CD4-positive, alpha-beta memory T cell (primary cell): ENCODE results near the gene FAAP20. TPM values are rescaled to one million over a fixed set of nuclear protein-coding genes. Genes with fewer than 3 reads are reported as not detected.

Experiments
- CTCF ChIA-PET: fragments of 350-600 bp; sonication (Branson Sonifier 250); formaldehyde crosslinking; loops from one replicate; lab custom pipeline; 2021; ENCODE audit warnings: inconsistent platforms; ENCODE audit not compliant: partially characterized antibody; lab: Charles Lee
- POLR2A ChIA-PET: fragments of 350-600 bp; sonication (Branson Sonifier 250); formaldehyde crosslinking; loops from one replicate; lab custom pipeline; 2021; ENCODE audit not compliant: partially characterized antibody; lab: Charles Lee
- DNase-seq, 5 donors: peaks; one replicate each; pipeline versions ENCODE4 v3.0.0 to v3.0.0-alpha.2; 2020 to 2022; ENCODE audit warnings: mixed read lengths in 1 of 5
- H3K27ac ChIP-seq: one replicate; pipeline ENCODE4 v1.7.0; 2013; ENCODE audit warnings: low read depth, low read length
- H3K27me3 ChIP-seq: 2 replicates; pipeline ENCODE4 v1.7.0; 2013; ENCODE audit warnings: mild to moderate bottlenecking, low read length, moderate library complexity; ENCODE audit not compliant: insufficient read depth
- H3K36me3 ChIP-seq: 2 replicates; pipeline ENCODE4 v1.7.0; 2013; ENCODE audit warnings: mild to moderate bottlenecking, low read length, moderate library complexity; ENCODE audit not compliant: insufficient read depth
- H3K4me1 ChIP-seq: 2 replicates; pipeline ENCODE4 v1.7.0; 2013; ENCODE audit warnings: mild to moderate bottlenecking, low read length, moderate library complexity; ENCODE audit not compliant: insufficient read depth
- H3K4me3 ChIP-seq, 2 donors: one replicate each; pipeline ENCODE4 v1.7.0; 2013; ENCODE audit warnings: low read length in 2 of 2, mild to moderate bottlenecking in 1 of 2
- H3K9me3 ChIP-seq, 2 donors: one replicate each; pipeline ENCODE4 v1.7.0; 2013; ENCODE audit warnings: low read length in 2 of 2, control low read depth in 1 of 2; ENCODE audit not compliant: control insufficient read depth in 1 of 2
- H3K27ac Mint-ChIP-seq, 7 donors: one replicate each; pipeline ENCODE4 v1.8.0; 2020 to 2021; ENCODE audit warnings: mixed read lengths in 7 of 7, mild to moderate bottlenecking in 6 of 7, inconsistent platforms in 3 of 7, moderate library complexity in 3 of 7
- H3K27me3 Mint-ChIP-seq, 2 donors: one replicate each; pipeline ENCODE4 v1.8.0; 2020 to 2021; ENCODE audit warnings: mixed read lengths in 2 of 2
- H3K36me3 Mint-ChIP-seq, 2 donors: one replicate each; pipeline ENCODE4 v1.8.0; 2020 to 2021; ENCODE audit warnings: mixed read lengths in 2 of 2, inconsistent platforms in 1 of 2, mild to moderate bottlenecking in 1 of 2
- H3K4me1 Mint-ChIP-seq, 4 donors: one replicate each; pipeline ENCODE4 v1.8.0; 2020 to 2021; ENCODE audit warnings: mixed read lengths in 4 of 4, mild to moderate bottlenecking in 1 of 4
- H3K4me3 Mint-ChIP-seq, 8 donors: one replicate each; pipeline ENCODE4 v1.8.0; 2020 to 2021; ENCODE audit warnings: mixed read lengths in 8 of 8, mild to moderate bottlenecking in 7 of 8, moderate library complexity in 6 of 8, inconsistent platforms in 3 of 8
- H3K9me3 Mint-ChIP-seq, 8 donors: one replicate each; pipeline ENCODE4 v1.8.0; 2020 to 2021; ENCODE audit warnings: mixed read lengths in 8 of 8, mild to moderate bottlenecking in 5 of 8, inconsistent platforms in 3 of 8, moderate library complexity in 1 of 8
- intact Hi-C: fragments of 100-400 bp; cut with micrococcal nuclease; formaldehyde crosslinking; loops from one replicate; pipeline ENCODE4 v1.15.1; 2023
- polyA plus RNA-seq, 2 donors: library from polyadenylated mRNA; unstranded; fragments of 300-500 nt; fragmentation: Illumina TruSeq; gene quantifications; one replicate each; pipeline ENCODE4 v1.2.3, GENCODE V29; 2021
- total RNA-seq, 2 experiments: library from RNA; stranded (reverse); gene quantifications; one replicate each; pipeline ENCODE4 v1.2.3, GENCODE V29; 2021

FAAP20 gene
- total and polyA plus RNA-seq, 4 experiments from 2014 or later = 38.4 to 58.9 (median 47.5) TPM

GRCh38 chr1:2239013-2239370 lies 44.4 kb upstream of the FAAP20 start:
- Histone ChIP-seq H3K4me1 (peaks cover 99% of the 10 kb centered on the region), H3K36me3 (peaks cover 28% of the 10 kb centered on the region), H3K27me3 (no peaks in the 10 kb centered on the region), H3K4me3 (no peak overlapping the region), H3K27ac (no peak overlapping the region), H3K9me3 (no peaks in the 10 kb centered on the region)
- ChIA-PET POLR2A (interaction anchor here (1.3 to 16.3 kb wide), 3 partner anchors 9 to 74 kb away, joined by 3 to 454 read pairs (median 51); partner anchors contain the start of gene SKI), CTCF (interaction anchor here (1.1 to 1.8 kb wide), 2 partner anchors 73 to 143 kb away, joined by 3 to 4 read pairs; no protein-coding TSS in a partner anchor)
- H3K9me3 Mint-ChIP-seq = peaks cover 0 to 10% (median 0%) of the 10 kb centered on the region in 8 donors
- intact Hi-C loops = no loop called here
- peak overlapping the region in 4 of 8 donors; percentile 17 to 82 (median 41) for H3K4me3 Mint-ChIP-seq
- peaks cover 56 to 96% (median 81%) of the 10 kb centered on the region in 4 donors for H3K4me1 Mint-ChIP-seq
- DNase-seq = no peak
- no peaks in the 10 kb centered on the region for H3K27me3 Mint-ChIP-seq
- H3K36me3 Mint-ChIP-seq = peaks cover 14 to 62% of the 10 kb centered on the region in 2 donors
- H3K27ac Mint-ChIP-seq = peak overlapping the region in 6 of 7 donors; percentile 31 to 91 (median 68)

GRCh38 chr1:2238361-2239012 lies 43.9 kb upstream of the FAAP20 start:
- POLR2A ChIA-PET = interaction anchor here (1.3 to 16.3 kb wide), 3 partner anchors 9 to 74 kb away, joined by 3 to 454 read pairs (median 51); partner anchors contain the start of gene SKI
- Histone ChIP-seq H3K4me1 (peaks cover 100% of the 10 kb centered on the region), H3K27ac (peak overlapping the region; percentile 84), H3K9me3 (no peaks in the 10 kb centered on the region), H3K36me3 (peaks cover 26% of the 10 kb centered on the region), H3K27me3 (no peaks in the 10 kb centered on the region), H3K4me3 (no peak overlapping the region)
- Mint-ChIP-seq H3K27ac (peak overlapping the region in 5 of 7 donors; percentile 31 to 91 (median 59)), H3K9me3 (peaks cover 0 to 10% (median 0%) of the 10 kb centered on the region in 8 donors), H3K27me3 (no peaks in the 10 kb centered on the region), H3K4me1 (peaks cover 56 to 96% (median 81%) of the 10 kb centered on the region in 4 donors), H3K36me3 (peaks cover 11 to 58% of the 10 kb centered on the region in 2 donors), H3K4me3 (peak overlapping the region in 2 of 8 donors; percentile 49 to 52)
- DNase-seq = peak in 1 of 5 donors; percentile 33
- intact Hi-C loops = no loop called here
- CTCF ChIA-PET = interaction anchor here (1.1 kb wide), 1 partner anchor 144 kb away, joined by 3 read pairs; no protein-coding TSS in a partner anchor

DNA sequence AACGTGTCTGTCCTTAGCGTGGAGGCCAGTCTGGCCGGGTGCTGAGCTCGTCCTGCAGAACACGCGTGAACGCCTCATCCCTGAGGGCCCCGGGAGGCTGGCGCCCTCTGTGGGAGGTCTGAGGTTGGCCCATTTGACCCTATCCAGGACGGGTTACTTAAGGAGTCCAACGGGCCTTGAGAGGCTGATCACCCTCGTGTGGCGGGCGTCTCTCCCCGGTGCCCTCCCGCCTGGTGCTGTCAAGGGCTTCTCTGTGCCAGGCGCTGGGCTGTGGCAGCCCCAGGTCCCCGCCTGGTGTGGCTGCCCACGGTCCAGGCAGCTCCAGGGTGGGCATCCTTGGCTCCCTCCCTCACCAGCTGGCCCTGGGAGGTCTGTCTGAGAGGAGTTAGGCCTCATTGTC lies 43.2 kb upstream of the FAAP20 start:
- DNase-seq = peak in 1 of 5 donors; percentile 42
- peak overlapping the region; percentile 93 to 100 (median 98) for H3K27ac Mint-ChIP-seq
- peak overlapping the region; percentile 84 for H3K27ac ChIP-seq

GRCh38 chr1:2236695-2237677 lies 42.4 kb upstream of the FAAP20 start:
- H3K9me3 ChIP-seq = no peaks in the 10 kb centered on the region
- Mint-ChIP-seq H3K9me3 (peaks cover 0 to 10% (median 0%) of the 10 kb centered on the region in 8 donors), H3K4me3 (peak overlapping the region; percentile 70 to 98 (median 76)), H3K27me3 (no peaks in the 10 kb centered on the region), H3K4me1 (peaks cover 58 to 96% (median 78%) of the 10 kb centered on the region in 4 donors), H3K36me3 (peaks cover 6 to 52% of the 10 kb centered on the region in 2 donors), H3K27ac (peak overlapping the region; percentile 93 to 100 (median 98))
- CTCF ChIA-PET = interaction anchor here (0.8 kb wide), 2 partner anchors 28 to 42 kb away, joined by 3 read pairs; partner anchors contain the start of gene FAAP20
- H3K27me3 ChIP-seq = no peaks in the 10 kb centered on the region
- DNase-seq = peak; percentile 67 to 85 (median 74)
- H3K36me3 ChIP-seq = peaks cover 16% of the 10 kb centered on the region
- peak overlapping the region; percentile 84 for H3K27ac ChIP-seq
- peaks cover 100% of the 10 kb centered on the region for H3K4me1 ChIP-seq
- H3K4me3 ChIP-seq = peak overlapping the region; percentile 29 to 36
- POLR2A ChIA-PET = interaction anchor here (0.8 to 16.3 kb wide), 6 partner anchors 7 to 265 kb away, joined by 3 to 454 read pairs (median 3); partner anchors contain the start of genes FAAP20 and SKI
- intact Hi-C loops = no loop called here

More for the DNA sequence above, 43.2 kb upstream of the FAAP20 start:
- Histone ChIP-seq H3K36me3 (peaks cover 20% of the 10 kb centered on the region), H3K4me3 (peak overlapping the region in 1 of 2 donors; percentile 29), H3K9me3 (no peaks in the 10 kb centered on the region), H3K4me1 (peaks cover 100% of the 10 kb centered on the region), H3K27me3 (no peaks in the 10 kb centered on the region)
- peaks cover 0 to 10% (median 0%) of the 10 kb centered on the region in 8 donors for H3K9me3 Mint-ChIP-seq
- peaks cover 8 to 54% of the 10 kb centered on the region in 2 donors for H3K36me3 Mint-ChIP-seq
- H3K4me1 Mint-ChIP-seq = peaks cover 56 to 96% (median 80%) of the 10 kb centered on the region in 4 donors
- ChIA-PET POLR2A (interaction anchor here (0.8 to 16.3 kb wide), 5 partner anchors 8 to 265 kb away, joined by 3 to 454 read pairs (median 3); partner anchors contain the start of gene SKI), CTCF (interaction anchor here (0.8 kb wide), 1 partner anchor 43 kb away, joined by 3 read pairs; the partner anchor contains the start of gene FAAP20)
- peak overlapping the region; percentile 70 to 98 (median 76) for H3K4me3 Mint-ChIP-seq
- H3K27me3 Mint-ChIP-seq = no peaks in the 10 kb centered on the region
- intact Hi-C loops = no loop called here

GRCh38 chr1:2235300-2235998 lies 40.9 kb upstream of the FAAP20 start:
- no peaks in the 10 kb centered on the region for H3K9me3 ChIP-seq
- H3K36me3 ChIP-seq = peaks cover 6% of the 10 kb centered on the region
- peaks cover 94% of the 10 kb centered on the region for H3K4me1 ChIP-seq
- peaks cover 0 to 54% of the 10 kb centered on the region in 2 donors for H3K36me3 Mint-ChIP-seq
- intact Hi-C loops = no loop called here
- CTCF ChIA-PET = interaction anchor here (1.1 to 6.0 kb wide), 3 partner anchors 25 to 55 kb away, joined by 3 to 40 read pairs (median 4); partner anchors contain the start of gene FAAP20
- H3K4me3 Mint-ChIP-seq = peak overlapping the region; percentile 63 to 98 (median 83)
- peaks cover 0 to 4% of the 10 kb centered on the region in 2 donors for H3K27me3 Mint-ChIP-seq
- peak overlapping the region in 1 of 2 donors; percentile 18 for H3K4me3 ChIP-seq
- peaks cover 0 to 6% (median 0%) of the 10 kb centered on the region in 8 donors for H3K9me3 Mint-ChIP-seq
- peak overlapping the region; percentile 84 for H3K27ac ChIP-seq
- POLR2A ChIA-PET = interaction anchor here (0.7 to 16.3 kb wide), 6 partner anchors 19 to 65 kb away, joined by 3 to 454 read pairs (median 77); partner anchors contain the start of gene FAAP20
- H3K27me3 ChIP-seq = no peaks in the 10 kb centered on the region
- DNase-seq = peak in 1 of 5 donors; percentile 41
- H3K4me1 Mint-ChIP-seq = peaks cover 52 to 93% (median 73%) of the 10 kb centered on the region in 4 donors
- H3K27ac Mint-ChIP-seq = peak overlapping the region; percentile 94 to 100 (median 98)

DNA sequence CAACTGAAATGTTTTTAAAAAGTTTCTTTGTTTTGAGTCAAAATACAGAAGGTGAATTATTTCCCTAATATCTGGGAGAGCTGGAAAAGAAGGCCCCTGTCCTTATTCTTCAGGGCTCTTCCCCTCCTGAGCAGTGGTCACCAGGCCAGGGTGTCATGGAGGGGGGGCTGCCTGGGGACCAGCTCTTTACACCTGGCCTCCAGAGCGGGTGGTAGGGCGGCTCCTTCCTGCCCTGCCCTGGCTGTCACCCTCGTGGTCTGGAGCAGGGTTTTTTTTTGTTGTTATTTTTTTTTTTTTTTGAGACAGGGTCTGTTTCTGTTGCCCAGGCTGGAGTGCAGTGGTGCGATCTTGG lies 40.2 kb upstream of the FAAP20 start:
- peaks cover 0 to 5% (median 0%) of the 10 kb centered on the region in 8 donors for H3K9me3 Mint-ChIP-seq
- H3K36me3 ChIP-seq = peaks cover 6% of the 10 kb centered on the region
- H3K36me3 Mint-ChIP-seq = peaks cover 0 to 49% of the 10 kb centered on the region in 2 donors
- H3K9me3 ChIP-seq = no peaks in the 10 kb centered on the region
- peak overlapping the region; percentile 92 to 99 (median 96) for H3K4me3 Mint-ChIP-seq
- peaks cover 48 to 86% (median 67%) of the 10 kb centered on the region in 4 donors for H3K4me1 Mint-ChIP-seq
- peaks cover 0 to 4% of the 10 kb centered on the region in 2 donors for H3K27me3 Mint-ChIP-seq
- peak overlapping the region; percentile 90 to 97 for H3K4me3 ChIP-seq
- no peaks in the 10 kb centered on the region for H3K27me3 ChIP-seq
- CTCF ChIA-PET = interaction anchor here (0.9 to 6.0 kb wide), 7 partner anchors 9 to 67 kb away, joined by 3 to 40 read pairs (median 3); partner anchors contain the start of gene FAAP20
- H3K27ac Mint-ChIP-seq = peak overlapping the region; percentile 94 to 100 (median 99)
- peaks cover 87% of the 10 kb centered on the region for H3K4me1 ChIP-seq
- peak overlapping the region; percentile 84 for H3K27ac ChIP-seq
- intact Hi-C loops = loop anchor here (1.0 kb wide), 2 partner anchors 21 to 67 kb away; no protein-coding TSS in a partner anchor
- POLR2A ChIA-PET = interaction anchor here (0.7 to 16.3 kb wide), 15 partner anchors 10 to 291 kb away, joined by 3 to 454 read pairs (median 6); partner anchors contain the start of genes FAAP20 and PANK4
- peak; percentile 45 to 70 (median 58) for DNase-seq
